H1 (cell line): ENCODE results near the gene PREX1. TPM values are rescaled to one million over a fixed set of nuclear protein-coding genes. Genes with fewer than 3 reads are reported as not detected.

Source experiments
- CTCF ChIA-PET: fragments of 300-600 bp; sonication (Branson Sonifier 250); formaldehyde crosslinking; loops from one replicate; lab custom pipeline; 2021; ENCODE audit not compliant: partially characterized antibody; lab: Charles Lee
- POLR2A ChIA-PET: fragments of 300-600 bp; sonication (Branson Sonifier 250); formaldehyde crosslinking; loops from one replicate; lab custom pipeline; 2021; ENCODE audit warnings: inconsistent platforms; ENCODE audit not compliant: partially characterized antibody; lab: Charles Lee
- DNase-seq, 2 experiments: peaks; one replicate each; pipeline versions ENCODE4 v3.0.0 to v3.0.0-alpha.2; 2010 to 2022; ENCODE audit warnings: low spot score in 2 of 2, low read depth in 1 of 2, mixed read lengths in 1 of 2
- FAIRE-seq: peaks from 2 replicates; lab custom pipeline; 2011; peaks lifted over from hg19 to GRCh38; lab: Jason Lieb, UNC
- H2AFZ ChIP-seq: 2 replicates; pipeline ENCODE4 v1.8.1; 2012; ENCODE audit warnings: low read length, inconsistent platforms
- H2AK5ac ChIP-seq: 2 replicates; pipeline ENCODE4 v1.6.1; 2013; ENCODE audit warnings: low read depth, low read length
- H2BK120ac ChIP-seq: replicated peaks from 2 replicates; pipeline ENCODE3; 2013; ENCODE audit warnings: low read depth, low read length, inconsistent platforms
- H2BK12ac ChIP-seq: 2 replicates; pipeline ENCODE4 v1.6.1; 2013; ENCODE audit warnings: low read depth, low read length
- H2BK15ac ChIP-seq: 2 replicates; pipeline ENCODE4 v1.6.1; 2013; ENCODE audit warnings: low read length
- H2BK20ac ChIP-seq: 2 replicates; pipeline ENCODE4 v1.6.1; 2013; ENCODE audit warnings: low read length
- H2BK5ac ChIP-seq: 2 replicates; pipeline ENCODE4 v1.6.1; 2013; ENCODE audit warnings: low read depth, low read length
- H3K14ac ChIP-seq: 2 replicates; pipeline ENCODE4 v1.6.1; 2013; ENCODE audit warnings: inconsistent platforms; ENCODE audit not compliant: insufficient read length
- H3K18ac ChIP-seq: 2 replicates; pipeline ENCODE4 v1.6.1; 2013; ENCODE audit warnings: low read length; ENCODE audit errors: extremely low read depth
- H3K23ac ChIP-seq: 2 replicates; pipeline ENCODE4 v1.6.1; 2013; ENCODE audit warnings: inconsistent platforms; ENCODE audit not compliant: insufficient read length
- H3K23me2 ChIP-seq: 2 replicates; pipeline ENCODE4 v1.6.1; 2013; ENCODE audit warnings: low read depth, low read length
- H3K27ac ChIP-seq: 2 replicates; pipeline ENCODE4 v1.6.1; 2011; ENCODE audit warnings: low read depth, low read length, inconsistent platforms
- H3K27me3 ChIP-seq, 4 experiments: replicated peaks in 1 of 4; 1 replicate in 1 of 4; 2 replicates in 3 of 4; pipeline versions ENCODE4 v1.6.1 to v1.8.1; 2011 to 2013; ENCODE audit warnings: low read length in 3 of 4, mild to moderate bottlenecking in 3 of 4, inconsistent platforms in 2 of 4, mixed read lengths in 2 of 4, moderate library complexity in 1 of 4; ENCODE audit not compliant: control insufficient read depth in 3 of 4, insufficient read depth in 3 of 4; ENCODE audit errors: extremely low read depth in 1 of 4
- H3K36me3 ChIP-seq, 4 experiments: 2 replicates each; pipeline versions ENCODE4 v1.6.1 to v1.8.1; 2011 to 2013; ENCODE audit warnings: mild to moderate bottlenecking in 4 of 4, low read length in 3 of 4, moderate library complexity in 2 of 4, control low read depth in 1 of 4, inconsistent platforms in 1 of 4; ENCODE audit not compliant: insufficient read depth in 4 of 4, control insufficient read depth in 2 of 4
- H3K4ac ChIP-seq: replicated peaks from 2 replicates; pipeline ENCODE3; 2013; ENCODE audit warnings: low read length, low read depth, mixed read lengths, inconsistent platforms; ENCODE audit not compliant: insufficient read length
- H3K4me1 ChIP-seq, 4 experiments: replicated peaks in 1 of 4; 1 replicate in 1 of 4; 2 replicates in 3 of 4; pipeline versions ENCODE4 v1.6.1 to v1.8.1; 2011 to 2013; ENCODE audit warnings: low read length in 3 of 4, inconsistent platforms in 2 of 4, mixed read lengths in 1 of 4; ENCODE audit not compliant: insufficient read depth in 4 of 4, control insufficient read depth in 3 of 4
- H3K4me2 ChIP-seq, 2 experiments: 2 replicates each; pipeline versions ENCODE4 v1.6.1 to v1.8.1; 2011 to 2013; ENCODE audit warnings: low read depth in 2 of 2, low read length in 2 of 2, control low read depth in 1 of 2, inconsistent platforms in 1 of 2, mild to moderate bottlenecking in 1 of 2; ENCODE audit not compliant: insufficient read depth in 1 of 2
- H3K4me3 ChIP-seq, 4 experiments: fragments of 200-600, 300-600 bp in 1 of 4; sonication (generic), shearing (Covaris generic), sonication (Bioruptor Twin) in 1 of 4; 2 replicates each; pipeline versions ENCODE4 v1.5.1 to v1.8.1; 2011 to 2016; ENCODE audit warnings: low read length in 4 of 4, low read depth in 3 of 4, control low read depth in 2 of 4, inconsistent platforms in 2 of 4, mild to moderate bottlenecking in 2 of 4, mixed read lengths in 1 of 4, moderate library complexity in 1 of 4; ENCODE audit not compliant: insufficient read depth in 2 of 4; ENCODE audit errors: extremely low read depth in 1 of 4
- H3K56ac ChIP-seq: replicated peaks from 2 replicates; pipeline ENCODE3; 2013; ENCODE audit warnings: low read depth, mild to moderate bottlenecking, mixed read lengths, low read length, inconsistent platforms; ENCODE audit not compliant: insufficient read length
- H3K79me1 ChIP-seq: 2 replicates; pipeline ENCODE4 v1.6.1; 2013; ENCODE audit warnings: low read depth, low read length, control low read depth
- H3K79me2 ChIP-seq, 2 experiments: 2 replicates each; pipeline versions ENCODE4 v1.6.1 to v1.8.1; 2012 to 2013; ENCODE audit warnings: low read length in 2 of 2, mild to moderate bottlenecking in 2 of 2, inconsistent platforms in 1 of 2; ENCODE audit not compliant: insufficient read depth in 2 of 2, control insufficient read depth in 1 of 2
- H3K9ac ChIP-seq, 4 experiments: replicated peaks in 1 of 4; 1 replicate in 1 of 4; 2 replicates in 3 of 4; pipeline versions ENCODE4 v1.6.1 to v1.8.1; 2011 to 2013; ENCODE audit warnings: low read depth in 3 of 4, low read length in 3 of 4, control low read depth in 2 of 4, mild to moderate bottlenecking in 2 of 4, moderate library complexity in 2 of 4, inconsistent platforms in 1 of 4; ENCODE audit errors: extremely low read depth in 1 of 4
- H3K9me3 ChIP-seq, 2 experiments: 2 replicates each; pipeline versions ENCODE4 v1.6.1 to v1.8.1; 2012 to 2013; ENCODE audit warnings: mild to moderate bottlenecking in 2 of 2, moderate library complexity in 2 of 2, control low read depth in 1 of 2, inconsistent platforms in 1 of 2, low read depth in 1 of 2, low read length in 1 of 2, mixed read lengths in 1 of 2; ENCODE audit not compliant: insufficient read depth in 2 of 2
- H4K20me1 ChIP-seq, 2 experiments: replicated peaks in 1 of 2; 2 replicates each; pipeline versions ENCODE3 to v1.8.1; 2011 to 2013; ENCODE audit warnings: inconsistent platforms in 2 of 2, low read length in 2 of 2, mild to moderate bottlenecking in 1 of 2; ENCODE audit not compliant: insufficient read depth in 2 of 2, control insufficient read depth in 1 of 2
- H4K5ac ChIP-seq: 2 replicates; pipeline ENCODE4 v1.6.1; 2013; ENCODE audit warnings: low read length, low read depth, mixed read lengths, inconsistent platforms; ENCODE audit not compliant: insufficient read length
- H4K8ac ChIP-seq: 2 replicates; pipeline ENCODE4 v1.8.0; 2013; ENCODE audit warnings: mild to moderate bottlenecking, moderate library complexity, low read length, inconsistent platforms; ENCODE audit not compliant: insufficient read depth; ENCODE audit errors: extremely low read depth
- H4K91ac ChIP-seq: replicated peaks from 2 replicates; pipeline ENCODE3; 2013; ENCODE audit warnings: low read length, mixed read lengths, inconsistent platforms; ENCODE audit not compliant: insufficient read length
- CBX5 ChIP-seq: fragments of 300-800, 300-1000 bp; sonication (generic); IDR thresholded peaks from 2 replicates; pipeline ENCODE4 v1.7.1; 2016; ENCODE audit warnings: antibody characterized with exemption, low read length, low read depth
- GTF2F1 ChIP-seq: IDR thresholded peaks from 2 replicates; pipeline ENCODE4 v1.6.1; 2012; ENCODE audit warnings: low read depth, low read length, improper control_type of control experiment, borderline replicate concordance
- HDAC2 ChIP-seq, 2 experiments: fragments of 300-600 bp in 1 of 2; sonication (generic) in 1 of 2; IDR thresholded peaks; 2 replicates each; pipeline ENCODE4 v1.6.1; 2011 to 2012; ENCODE audit warnings: low read depth in 2 of 2, low read length in 2 of 2, mild to moderate bottlenecking in 2 of 2, moderate library complexity in 2 of 2, borderline replicate concordance in 1 of 2, inconsistent platforms in 1 of 2
- KDM1A ChIP-seq: fragments of 200-600, 300-600 bp; sonication (generic); IDR thresholded peaks from 2 replicates; pipeline ENCODE4 v1.7.1; 2016; ENCODE audit warnings: mild to moderate bottlenecking, low read length, borderline replicate concordance
- KDM4A ChIP-seq: IDR thresholded peaks from one replicate; pipeline ENCODE4 v1.7.1; 2012; ENCODE audit warnings: low read depth, mild to moderate bottlenecking, moderate library complexity, low read length, inconsistent platforms; ENCODE audit not compliant: severe bottlenecking
- KDM5A ChIP-seq: fragments of 200-600 bp; IDR thresholded peaks from 2 replicates; pipeline ENCODE4 v1.7.1; 2012; ENCODE audit warnings: mild to moderate bottlenecking, low read length, inconsistent platforms, mixed read lengths
- RAD21 ChIP-seq, 2 experiments: IDR thresholded peaks in 1 of 2; conservative IDR thresholded peaks in 1 of 2; 2 replicates each; pipeline ENCODE4 v1.6.1; 2011; ENCODE audit warnings: low read depth in 2 of 2, low read length in 2 of 2, improper control_type of control experiment in 1 of 2, inconsistent platforms in 1 of 2, mild to moderate bottlenecking in 1 of 2, moderate library complexity in 1 of 2
- RNF2 ChIP-seq: fragments of 200-900, 300-1000 bp; sonication (generic); IDR thresholded peaks from 2 replicates; pipeline ENCODE4 v1.7.1; 2016; ENCODE audit warnings: borderline replicate concordance, low read depth, mild to moderate bottlenecking, antibody characterized with exemption, low read length; ENCODE audit not compliant: poor library complexity, severe bottlenecking; ENCODE audit errors: missing control alignments
- SP1 ChIP-seq: IDR thresholded peaks from 2 replicates; pipeline ENCODE4 v1.6.1; 2011; ENCODE audit warnings: low read depth, low read length
- WGBS, 2 experiments: shearing (Covaris generic) in 1 of 2; methylation state at CpG; one replicate each; pipeline versions ENCODE4 v1.1.6 to v1.1.7; 2013 to 2015; ENCODE audit warnings: low lambda C conversion rate in 2 of 2, mixed read lengths in 2 of 2, inconsistent platforms in 1 of 2, low coverage in 1 of 2, missing lambda C conversion rate in 1 of 2; ENCODE audit not compliant: insufficient replicate concordance in 2 of 2, insufficient coverage in 1 of 2, insufficient read length in 1 of 2; ENCODE audit errors: extremely low coverage in 1 of 2, missing lambda C conversion rate in 1 of 2; 5-methylcytosine and 5-hydroxymethylcytosine counted together
- polyA plus RNA-seq, 7 experiments: library from polyadenylated mRNA; depleted of rRNA in 3 of 7; stranded (reverse) in 5 of 7; unstranded in 2 of 7; fragments of >200 nt in 5 of 7; fragments of 200-250 nt in 2 of 7; gene quantifications; 1 replicate in 5 of 7; 2 replicates in 1 of 7; 4 replicates in 1 of 7; pipeline versions ENCODE4 v1.2.1 to v1.2.3, GENCODE V29; 2011 to 2013; ENCODE audit warnings: missing spikeins in 2 of 7, mixed read lengths in 2 of 7
- total RNA-seq: library from RNA; stranded (reverse); fragmentation: NEBNext Ultra II Directional; extraction: Animal tissue kit (Norgen Biotek cat#: 25700); gene quantifications from 2 replicates; pipeline ENCODE4 v1.2.1, GENCODE V29; 2021

The PREX1 gene
- total and polyA plus RNA-seq, 2 of the 8 experiments (the other 6 are each of a cell fraction or from before 2014, with no cell fraction given): 10.7 to 12.8 TPM

DNA sequence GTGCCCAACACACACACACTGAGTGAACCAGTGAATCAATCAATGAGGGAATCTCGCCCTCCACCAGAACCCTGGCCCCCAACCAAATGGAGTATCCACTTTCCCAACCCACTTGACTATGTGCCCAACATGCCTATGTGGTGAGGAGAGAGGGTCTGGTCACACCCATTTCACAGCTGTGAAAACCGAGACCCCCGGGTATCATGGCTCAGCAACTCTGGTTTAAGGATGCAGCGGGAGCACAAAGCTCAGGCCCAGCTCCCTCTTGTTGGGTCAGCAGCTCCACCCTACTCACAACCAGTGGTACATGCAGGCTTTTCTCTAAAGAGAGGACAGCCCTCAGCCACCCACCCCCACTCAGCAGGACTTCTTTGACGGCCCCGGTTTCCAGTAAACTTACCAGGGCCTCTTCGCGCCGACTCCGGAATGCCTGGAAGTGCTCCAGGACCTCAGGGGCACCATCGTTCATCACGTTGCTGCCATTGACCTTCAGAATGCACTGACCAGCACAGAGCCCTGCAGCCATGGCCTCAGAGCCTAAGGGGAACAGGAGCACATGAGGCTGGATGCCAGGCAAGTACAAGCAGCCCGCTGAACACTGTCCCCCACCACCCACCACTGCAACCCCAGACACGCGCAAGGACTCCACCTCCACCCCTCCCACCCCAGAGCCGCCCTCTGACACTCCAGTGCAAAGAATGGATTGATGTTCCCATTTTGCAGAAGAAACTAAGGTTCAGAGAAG lies 174.7 kb downstream of the PREX1 start:
- H2BK20ac ChIP-seq: no peak overlapping the region
- H3K9me3 ChIP-seq: no peaks in the 10 kb centered on the region
- ChIA-PET POLR2A (interaction anchor here (0.9 kb wide), 1 partner anchor 34 kb away, joined by 3 read pairs; no protein-coding TSS in a partner anchor), CTCF (interaction anchor here (1.0 kb wide), 1 partner anchor 252 kb away, joined by 3 read pairs; no protein-coding TSS in a partner anchor)
- WGBS, 2 experiments: 91% methylated on average over 13 of the region's 16 CpGs; no CpG with 5 or more reads in 1 of the 2 experiments
- H4K8ac ChIP-seq: no peak overlapping the region
- no peak overlapping the region for H3K56ac ChIP-seq
- peaks cover 0 to 3% (median 1%) of the 10 kb centered on the region in 4 experiments; a peak in 4 of 8 replicates for H3K36me3 ChIP-seq
- TF ChIP-seq KDM5A (no peak), KDM1A (no peak), HDAC2 (IDR thresholded peaks at IDR 0.05; ENCODE audit: borderline replicate concordance in 1 of 2, low read depth in 2 of 2, low read length in 2 of 2) (no peak), GTF2F1 (no peak), CBX5 (no peak), RAD21 (IDR thresholded peaks at IDR 0.05 in 1 of 2, conservative IDR thresholded peaks at IDR 0.05 in 1 of 2; ENCODE audit: low read depth in 2 of 2, low read length in 2 of 2) (no peak), SP1 (no peak), KDM4A (no peak), RNF2 (no peak)
- H3K4me3 ChIP-seq: no peak overlapping the region
- no peaks in the 10 kb centered on the region; a peak in 1 of 7 replicates for H3K4me1 ChIP-seq
- H2BK5ac ChIP-seq: no peak overlapping the region
- H3K27me3 ChIP-seq: no peaks in the 10 kb centered on the region
- H3K14ac ChIP-seq: no peak overlapping the region
- no peak overlapping the region for H4K91ac ChIP-seq
- no peak overlapping the region for H3K23ac ChIP-seq
- H3K27ac ChIP-seq: no peak overlapping the region
- no peak overlapping the region for H2BK120ac ChIP-seq
- no peak for FAIRE-seq
- H3K4me2 ChIP-seq: no peak overlapping the region
- H3K18ac ChIP-seq: no peak overlapping the region
- no peak overlapping the region; the same call in 1 of the 2 replicates for H2BK12ac ChIP-seq
- H3K79me1 ChIP-seq: no peaks in the 10 kb centered on the region
- no peak overlapping the region for H3K9ac ChIP-seq
- no peak for DNase-seq
- no peak overlapping the region for H2AK5ac ChIP-seq
- no peaks in the 10 kb centered on the region for H3K79me2 ChIP-seq
- no peak overlapping the region for H2BK15ac ChIP-seq
- H4K20me1 ChIP-seq: peaks cover 0 to 4% of the 10 kb centered on the region in 2 experiments
- no peak overlapping the region for H3K4ac ChIP-seq
- H3K23me2 ChIP-seq: no peaks in the 10 kb centered on the region; the same call in 1 of the 2 replicates
- no peak overlapping the region for H4K5ac ChIP-seq
- H2AFZ ChIP-seq: no peak overlapping the region
